Superior temporal gyrus (tissue), 1 donor: ENCODE results near the gene MCM8.

ENCODE experiments used
- DNase-seq: peaks from one replicate; pipeline ENCODE4 v3.0.0-alpha.2; 2016; ENCODE audit errors: extremely low spot score

Gene MCM8

GRCh38 chr20:5950271-5951031, at the start of gene MCM8, which contains the start of gene TRMT6:
Gene MCM8, plus strand, starts transcription at chr20:5950652. Its CDS starts 1,364 bp downstream, at chr20:5952016.
Gene TRMT6, minus strand, starts transcription at chr20:5950533. Its CDS starts 128 bp downstream, at chr20:5950405.
- peak; percentile 97 for DNase-seq

- no peak for DNase-seq
Measured at GRCh38 chr20:5900908-5901307, 49.5 kb upstream of the MCM8 start.

- DNase-seq = peak; percentile 33
Measured at GRCh38 chr20:5908981-5909380, 41.5 kb upstream of the MCM8 start.

GRCh38 chr20:5910186-5910585, 40.3 kb upstream of the MCM8 start:
- DNase-seq = no peak

- no peak for DNase-seq
Measured at GRCh38 chr20:5913166-5913565, 37.3 kb upstream of the MCM8 start.

GRCh38 chr20:5914859-5915258, 35.6 kb upstream of the MCM8 start:
- DNase-seq = no peak

- no peak for DNase-seq
Measured at GRCh38 chr20:5918856-5919625, 31.4 kb upstream of the MCM8 start.

- DNase-seq = no peak
Measured at GRCh38 chr20:5919626-5920544, 30.6 kb upstream of the MCM8 start.

- no peak for DNase-seq
Measured at GRCh38 chr20:5920581-5920980, 29.9 kb upstream of the MCM8 start.

- DNase-seq = no peak
Measured at GRCh38 chr20:5923493-5923892, 27.0 kb upstream of the MCM8 start.

- no peak for DNase-seq
Measured at GRCh38 chr20:5925551-5925950, 24.9 kb upstream of the MCM8 start.

- no peak for DNase-seq
Measured at GRCh38 chr20:5927749-5928462, 22.5 kb upstream of the MCM8 start.

- peak; percentile 57 for DNase-seq
Measured at GRCh38 chr20:5928836-5929715, 21.4 kb upstream of the MCM8 start.

- no peak for DNase-seq
Measured at GRCh38 chr20:5931411-5931810, 19.0 kb upstream of the MCM8 start.

- no peak for DNase-seq
Measured at GRCh38 chr20:5932796-5933195, 17.7 kb upstream of the MCM8 start.

GRCh38 chr20:5933802-5934436, 16.5 kb upstream of the MCM8 start:
- DNase-seq = no peak

GRCh38 chr20:5935384-5935783, 15.1 kb upstream of the MCM8 start:
- no peak for DNase-seq

GRCh38 chr20:5936238-5936637, 14.2 kb upstream of the MCM8 start:
- no peak for DNase-seq

GRCh38 chr20:5938456-5939029, 11.9 kb upstream of the MCM8 start:
- DNase-seq = no peak
